Measurements from ENCODE around the gene NDUFV2. TPM values are rescaled to one million over a fixed set of nuclear protein-coding genes. Genes with fewer than 3 reads are reported as not detected.

NDUFV2 gene
- total RNA-seq, 2 experiments from 2014 or later, result 177 to 185 TPM

DNA sequence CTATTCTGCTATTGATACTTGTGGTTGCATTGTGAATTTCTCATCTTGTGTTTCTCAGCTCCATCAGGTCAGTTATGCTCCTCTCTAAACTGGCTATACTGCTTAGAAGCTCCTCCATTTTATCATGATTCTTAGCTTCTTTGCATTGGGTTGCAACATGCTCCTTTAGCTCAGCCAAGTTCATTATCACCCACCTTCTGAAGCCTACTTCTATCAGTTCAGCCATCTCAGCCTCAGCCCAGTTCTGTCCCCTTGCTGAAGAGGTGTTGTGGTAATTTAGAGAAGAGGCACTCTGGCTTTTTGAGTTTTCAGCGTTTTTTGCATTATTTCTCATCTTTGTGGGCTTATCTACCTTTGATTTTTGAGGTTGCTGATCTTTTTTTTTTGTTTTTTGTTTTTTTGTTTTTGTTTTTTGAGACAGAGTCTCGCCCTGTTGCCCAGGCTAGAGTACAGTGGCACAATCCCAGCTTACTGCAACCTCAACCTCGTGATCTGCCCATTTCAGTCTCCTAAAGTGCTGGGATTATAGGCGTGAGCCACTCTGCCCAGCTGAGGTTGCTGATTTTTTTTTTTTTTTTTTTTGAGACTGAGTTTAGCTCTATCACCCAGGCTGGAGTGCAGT, 70.1 kb downstream of the NDUFV2 start:
- Mint-ChIP-seq H3K9me3 (peaks cover 20% of the 10 kb centered on the region), H3K27ac (no peak overlapping the region), H3K4me1 (peaks cover 31% of the 10 kb centered on the region), H3K36me3 (ENCODE audit: low read depth) (peaks cover 53% of the 10 kb centered on the region), H3K4me3 (no peak overlapping the region), H3K27me3 (no peaks in the 10 kb centered on the region)
- CTCF ChIA-PET, result no interaction called here
- POLR2A ChIA-PET, result no interaction called here
- DNase-seq, result no peak

DNA sequence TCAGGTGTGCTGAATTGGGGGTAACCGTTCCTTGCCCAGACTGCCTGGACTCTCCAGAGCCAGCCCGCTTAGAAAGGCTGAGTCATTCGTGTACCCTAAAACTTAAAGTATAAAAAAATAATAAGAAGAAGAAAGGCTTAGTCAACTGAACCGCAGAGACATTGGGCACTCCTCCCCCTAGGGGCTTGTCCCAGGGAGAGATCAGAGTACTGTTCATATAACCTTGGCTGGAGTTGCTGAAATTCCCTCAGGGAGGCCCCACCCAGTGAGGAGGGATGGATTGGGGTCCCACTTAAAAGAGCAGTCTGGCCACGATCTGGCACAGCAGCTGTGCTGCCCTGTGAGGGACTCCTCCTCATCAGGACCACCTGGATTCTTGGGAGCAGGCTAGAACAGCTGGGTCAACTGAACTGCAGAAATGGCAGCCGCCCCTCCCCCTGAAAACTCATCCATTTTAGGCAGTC, 71.3 kb downstream of the NDUFV2 start:
- POLR2A ChIA-PET, result no interaction called here
- H3K27me3 Mint-ChIP-seq, result no peaks in the 10 kb centered on the region
- no peak overlapping the region for H3K27ac Mint-ChIP-seq
- CTCF ChIA-PET, result no interaction called here
- peaks cover 31% of the 10 kb centered on the region for H3K4me1 Mint-ChIP-seq
- H3K4me3 Mint-ChIP-seq, result no peak overlapping the region
- no peak for DNase-seq
- peaks cover 47% of the 10 kb centered on the region for H3K36me3 Mint-ChIP-seq (ENCODE audit: low read depth)
- peaks cover 17% of the 10 kb centered on the region for H3K9me3 Mint-ChIP-seq

DNA sequence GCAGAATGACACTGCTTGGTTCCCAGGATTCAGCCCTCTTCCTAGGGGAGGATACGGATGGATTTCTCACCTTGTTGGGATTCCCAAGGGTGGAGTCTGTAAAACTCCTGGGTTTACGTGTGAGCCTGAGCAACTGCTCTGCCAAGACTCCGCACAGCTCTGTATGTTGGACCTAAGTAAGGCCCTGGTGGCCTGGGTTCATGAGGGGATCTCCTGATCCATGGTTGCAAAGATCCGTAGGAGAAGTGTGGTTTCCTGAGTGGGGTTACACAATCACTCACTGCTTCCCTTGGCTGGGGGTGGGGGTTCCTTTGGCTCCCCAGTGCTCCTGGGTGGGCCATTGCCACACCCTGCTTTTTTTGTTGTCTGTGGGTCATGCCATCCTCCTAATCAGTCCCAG, 71.8 kb downstream of the NDUFV2 start:
- Mint-ChIP-seq H3K36me3 (ENCODE audit: low read depth) (peaks cover 46% of the 10 kb centered on the region), H3K27me3 (no peaks in the 10 kb centered on the region), H3K27ac (no peak overlapping the region), H3K4me1 (peaks cover 27% of the 10 kb centered on the region), H3K9me3 (peaks cover 14% of the 10 kb centered on the region), H3K4me3 (no peak overlapping the region)
- ChIA-PET POLR2A (no interaction called here), CTCF (no interaction called here)
- no peak for DNase-seq

DNA sequence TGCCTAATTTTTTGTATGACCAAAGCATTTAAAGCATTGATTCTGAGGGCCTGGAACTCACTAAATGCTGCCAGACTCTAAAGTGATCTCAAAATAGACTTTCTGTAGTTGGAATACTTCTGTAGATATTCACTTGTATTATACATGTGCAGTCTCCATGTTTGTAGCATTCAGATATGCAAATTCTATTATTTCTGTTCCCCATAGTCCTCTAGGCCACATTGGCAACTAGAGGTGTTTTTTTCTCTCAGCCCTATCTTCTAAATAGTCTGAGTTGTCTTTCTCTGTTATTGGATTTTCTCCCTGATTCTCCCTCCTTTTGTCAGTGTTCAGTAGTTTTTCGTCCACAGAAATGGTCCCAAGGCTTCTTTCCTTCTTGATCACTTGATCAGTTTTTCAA, 72.6 kb downstream of the NDUFV2 start:
- H3K27me3 Mint-ChIP-seq, result no peaks in the 10 kb centered on the region
- ChIA-PET POLR2A (no interaction called here), CTCF (no interaction called here)
- peaks cover 24% of the 10 kb centered on the region for H3K4me1 Mint-ChIP-seq
- H3K4me3 Mint-ChIP-seq, result no peak overlapping the region
- DNase-seq, result no peak
- H3K27ac Mint-ChIP-seq, result peak overlapping the region; percentile 39
- peaks cover 11% of the 10 kb centered on the region for H3K9me3 Mint-ChIP-seq
- peaks cover 44% of the 10 kb centered on the region for H3K36me3 Mint-ChIP-seq (ENCODE audit: low read depth)

DNA sequence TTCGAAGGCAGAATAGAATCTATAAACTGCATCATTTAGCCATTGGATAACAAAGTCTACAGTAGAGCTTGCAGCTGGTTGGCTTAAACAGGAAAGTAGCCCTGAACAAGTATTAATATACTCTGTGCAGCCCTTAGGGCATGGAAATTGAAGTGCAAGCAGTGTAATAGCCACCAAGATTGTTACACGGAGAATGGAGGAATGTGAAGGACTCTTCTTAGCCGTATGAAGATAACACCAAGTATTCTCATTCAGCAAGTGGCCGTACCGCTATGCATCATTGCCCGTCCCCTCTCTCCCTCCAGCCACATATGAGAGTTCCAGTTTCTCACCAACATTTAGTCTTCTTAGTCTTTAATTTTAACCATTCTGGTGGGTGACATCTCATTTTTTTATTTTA, 74.5 kb downstream of the NDUFV2 start:
- DNase-seq, result no peak
- H3K4me1 Mint-ChIP-seq, result peaks cover 18% of the 10 kb centered on the region
- H3K27me3 Mint-ChIP-seq, result no peaks in the 10 kb centered on the region
- ChIA-PET CTCF (interaction anchor here (0.5 kb wide), 1 partner anchor 334 kb away, joined by 4 read pairs; no protein-coding TSS in a partner anchor), POLR2A (no interaction called here)
- peaks cover 5% of the 10 kb centered on the region for H3K9me3 Mint-ChIP-seq
- no peak overlapping the region for H3K27ac Mint-ChIP-seq
- H3K4me3 Mint-ChIP-seq, result no peak overlapping the region
- H3K36me3 Mint-ChIP-seq (ENCODE audit: low read depth), result peaks cover 33% of the 10 kb centered on the region

DNA sequence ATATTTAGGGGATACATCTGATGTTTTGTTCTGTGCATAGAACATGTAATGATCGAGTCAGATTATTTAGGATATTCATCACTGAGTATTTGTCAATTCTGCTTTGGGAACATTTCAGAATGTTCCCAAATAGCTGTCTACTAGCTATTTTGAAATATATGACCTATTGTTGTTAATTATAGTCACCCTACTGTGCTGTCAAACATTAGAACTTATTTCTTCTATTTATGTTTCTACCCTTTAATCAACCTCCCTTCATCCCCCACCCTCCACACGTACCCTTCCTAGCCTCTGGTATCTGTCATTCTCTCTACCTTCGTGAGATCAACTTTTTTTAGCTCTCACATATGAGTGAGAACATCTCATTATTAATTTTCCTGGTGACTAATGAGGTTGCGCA, 75.0 kb downstream of the NDUFV2 start:
- no peaks in the 10 kb centered on the region for H3K27me3 Mint-ChIP-seq
- ChIA-PET POLR2A (no interaction called here), CTCF (interaction anchor here (0.5 kb wide), 1 partner anchor 334 kb away, joined by 4 read pairs; no protein-coding TSS in a partner anchor)
- peaks cover under 1% of the 10 kb centered on the region for H3K9me3 Mint-ChIP-seq
- no peak for DNase-seq
- no peak overlapping the region for H3K27ac Mint-ChIP-seq
- H3K36me3 Mint-ChIP-seq (ENCODE audit: low read depth), result peaks cover 32% of the 10 kb centered on the region
- H3K4me1 Mint-ChIP-seq, result peaks cover 13% of the 10 kb centered on the region
- H3K4me3 Mint-ChIP-seq, result no peak overlapping the region

DNA sequence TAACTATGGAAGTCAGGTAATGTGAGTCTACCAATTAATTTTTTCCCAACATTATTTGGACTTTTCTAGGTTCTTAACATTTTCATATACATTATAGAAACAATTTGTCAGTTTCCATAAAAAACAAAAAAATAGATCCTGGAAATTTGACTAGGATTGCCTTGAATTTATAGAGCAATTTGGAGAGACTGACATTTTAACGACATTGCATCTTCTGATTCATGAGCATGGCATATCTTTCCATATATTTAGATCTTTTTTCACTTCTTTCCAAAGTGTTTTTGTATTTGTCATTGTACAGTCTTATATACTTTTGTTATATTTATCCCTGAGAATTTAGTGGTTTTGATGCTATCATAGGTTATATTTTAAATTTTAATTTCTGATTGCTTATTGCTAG, 76.1 kb downstream of the NDUFV2 start:
- no peak overlapping the region for H3K4me3 Mint-ChIP-seq
- POLR2A ChIA-PET, result no interaction called here
- no peaks in the 10 kb centered on the region for H3K9me3 Mint-ChIP-seq
- no peak overlapping the region for H3K27ac Mint-ChIP-seq
- H3K4me1 Mint-ChIP-seq, result peaks cover 17% of the 10 kb centered on the region
- CTCF ChIA-PET, result interaction anchor here (1.4 kb wide), 1 partner anchor 10 kb away, joined by 4 read pairs; no protein-coding TSS in a partner anchor
- no peaks in the 10 kb centered on the region for H3K27me3 Mint-ChIP-seq
- H3K36me3 Mint-ChIP-seq (ENCODE audit: low read depth), result peaks cover 39% of the 10 kb centered on the region
- DNase-seq, result no peak

DNA sequence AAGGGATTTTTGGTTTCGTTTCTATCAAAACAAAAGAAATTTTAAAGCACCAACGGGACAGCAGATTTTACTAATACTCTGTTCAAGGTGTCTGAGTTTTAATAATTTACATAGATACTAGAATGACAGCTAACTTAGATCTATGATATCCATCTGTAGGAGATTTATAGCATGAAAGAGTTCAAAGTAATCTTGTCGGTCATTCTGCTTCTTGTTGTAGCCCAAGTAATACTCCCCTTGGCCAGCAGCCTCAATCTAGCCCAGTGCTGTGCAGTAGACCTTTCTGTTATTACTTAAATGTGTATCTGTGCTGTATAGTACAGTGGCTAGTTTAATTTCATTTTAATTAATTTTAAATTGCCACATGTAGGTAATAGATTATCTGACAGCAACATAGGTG, 78.8 kb downstream of the NDUFV2 start:
- H3K4me3 Mint-ChIP-seq, result no peak overlapping the region
- H3K4me1 Mint-ChIP-seq, result peaks cover 28% of the 10 kb centered on the region
- H3K27me3 Mint-ChIP-seq, result no peaks in the 10 kb centered on the region
- no peaks in the 10 kb centered on the region for H3K9me3 Mint-ChIP-seq
- DNase-seq, result no peak
- H3K36me3 Mint-ChIP-seq (ENCODE audit: low read depth), result peaks cover 49% of the 10 kb centered on the region
- POLR2A ChIA-PET, result no interaction called here
- CTCF ChIA-PET, result no interaction called here
- H3K27ac Mint-ChIP-seq, result no peak overlapping the region

DNA sequence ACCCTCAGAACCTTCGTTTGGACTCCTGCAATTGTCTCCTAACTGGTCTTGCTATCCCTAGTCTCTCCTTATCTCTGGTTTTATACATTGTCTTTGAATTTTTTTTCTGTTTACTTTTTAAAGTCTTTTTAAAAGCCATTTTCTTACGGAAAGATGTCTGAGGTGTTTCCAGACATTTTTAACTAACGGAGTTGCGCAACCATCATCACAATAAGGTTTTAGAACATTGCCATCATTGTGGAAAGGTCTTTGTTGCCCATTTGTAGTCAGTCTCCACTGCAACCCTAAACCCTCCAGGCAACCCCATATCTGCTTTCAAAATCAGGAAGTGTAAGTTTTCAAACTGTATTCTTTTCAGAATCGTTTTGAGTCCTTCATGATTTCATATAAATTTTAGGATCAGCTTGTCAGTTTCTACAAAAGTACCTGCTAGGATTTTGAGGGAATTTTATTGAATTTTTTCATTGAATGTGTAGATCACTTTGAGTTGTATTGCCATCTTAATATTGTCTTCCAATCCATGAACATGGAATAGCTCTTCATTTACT, 80.4 kb downstream of the NDUFV2 start:
- peaks cover 28% of the 10 kb centered on the region for H3K4me1 Mint-ChIP-seq
- no peak overlapping the region for H3K27ac Mint-ChIP-seq
- POLR2A ChIA-PET, result no interaction called here
- no peaks in the 10 kb centered on the region for H3K27me3 Mint-ChIP-seq
- H3K36me3 Mint-ChIP-seq (ENCODE audit: low read depth), result peaks cover 55% of the 10 kb centered on the region
- no peaks in the 10 kb centered on the region for H3K9me3 Mint-ChIP-seq
- no peak overlapping the region for H3K4me3 Mint-ChIP-seq
- CTCF ChIA-PET, result interaction anchor here (0.6 kb wide), 2 partner anchors 11 to 127 kb away, joined by 3 read pairs; no protein-coding TSS in a partner anchor
- DNase-seq, result no peak

Other genes with a start within 250 kb of the NDUFV2 start
- gene ANKRD12, start 34.1 kb downstream of the NDUFV2 start, total RNA-seq, result 100 to 1,000 TPM in 1 of 2 experiments, 10 to 100 TPM in 1; 79.4 to 107 TPM
- gene TWSG1, start 232.1 kb downstream of the NDUFV2 start, total RNA-seq, result 1 to 10 TPM; 6.1 to 6.5 TPM